ENCODE data around the gene ACSF3.
"Not testable (repeated sequence)": the region's sequence is repeated elsewhere in the genome, so short reads cannot be mapped to it uniquely, and the experiment has no call there.

The ACSF3 gene

DNA sequence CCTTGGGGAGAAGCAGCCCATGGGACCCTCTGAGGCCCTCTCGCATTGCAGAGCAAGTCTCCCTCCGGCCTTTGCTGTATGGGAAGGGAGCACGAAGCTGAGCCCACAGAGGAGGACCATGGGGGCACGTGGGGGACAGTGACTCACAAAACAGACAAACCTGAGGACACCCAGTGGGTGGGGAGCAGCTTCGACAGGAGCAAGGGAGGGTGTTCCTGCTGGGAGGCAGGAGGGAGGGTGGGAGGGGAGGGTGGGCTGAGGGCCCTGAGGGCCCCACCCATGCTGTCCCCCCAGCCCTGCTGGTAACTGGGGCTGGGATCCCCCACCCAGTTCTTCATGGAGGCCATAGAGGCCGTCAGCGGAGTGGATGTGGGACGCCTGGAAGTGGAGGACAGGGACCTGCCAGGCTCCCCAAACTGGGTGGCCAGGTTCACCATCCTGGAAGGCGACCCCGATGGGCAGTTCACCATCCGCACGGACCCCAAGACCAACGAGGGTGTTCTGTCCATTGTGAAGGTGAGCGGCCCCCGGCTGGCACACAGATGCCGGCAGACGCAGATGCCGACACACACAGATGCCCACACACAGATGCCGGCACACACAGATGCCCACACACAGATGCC is 94.2 kb downstream of the ACSF3 start:
- no peak overlapping the region for H3K4me3 ChIP-seq (ENCODE audit: low read length)
- H3K9me3 ChIP-seq (ENCODE audit: control insufficient read depth, low read length) = no peaks in the 10 kb centered on the region
- H3K4me1 ChIP-seq (ENCODE audit: control insufficient read depth, insufficient read depth, low read length) = peaks cover 3% of the 10 kb centered on the region
- H3K36me3 ChIP-seq (ENCODE audit: control insufficient read depth, insufficient read depth, low read length) = no peaks in the 10 kb centered on the region
- H3K9ac ChIP-seq (ENCODE audit: low read length) = no peak overlapping the region
- H3K27me3 ChIP-seq (ENCODE audit: control insufficient read depth, insufficient read depth, low read length) = peaks cover 7% of the 10 kb centered on the region

DNA sequence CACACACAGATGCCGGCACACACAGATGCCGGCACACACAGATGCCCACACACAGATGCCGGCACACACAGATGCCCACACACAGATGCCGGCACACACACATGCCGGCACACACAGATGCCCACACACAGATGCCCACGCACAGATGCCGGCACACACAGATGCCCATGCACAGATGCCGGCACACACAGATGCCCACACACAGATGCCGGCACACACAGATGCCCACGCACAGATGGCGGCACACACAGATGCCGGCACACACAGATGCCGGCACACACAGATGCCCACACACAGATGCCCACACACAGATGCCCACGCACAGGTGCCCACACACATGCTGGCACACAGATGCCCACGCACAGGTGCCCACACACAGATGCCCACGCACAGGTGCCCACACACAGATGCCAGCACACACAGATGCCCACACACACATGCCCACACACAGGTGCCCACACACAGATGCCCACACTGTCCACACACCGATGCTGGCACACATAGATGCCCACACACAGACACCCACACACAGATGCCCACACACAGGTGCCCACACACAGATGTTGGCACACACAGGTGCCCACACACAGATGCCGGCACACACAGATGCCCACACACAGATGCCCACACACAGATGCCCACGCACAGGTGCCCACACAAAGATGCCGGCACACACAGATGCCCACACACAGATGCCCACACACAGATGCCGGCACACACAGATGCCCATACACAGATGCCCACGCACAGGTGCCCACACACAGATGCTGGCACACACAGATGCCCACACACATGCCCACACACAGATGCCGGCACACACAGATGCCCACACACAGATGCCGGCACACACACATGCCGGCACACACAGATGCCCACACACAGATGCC is 95.1 kb downstream of the ACSF3 start:
- not testable (repeated sequence) for H3K36me3 ChIP-seq (ENCODE audit: control insufficient read depth, insufficient read depth, low read length); H3K27me3 ChIP-seq (ENCODE audit: control insufficient read depth, insufficient read depth, low read length); H3K4me3 ChIP-seq (ENCODE audit: low read length); H3K4me1 ChIP-seq (ENCODE audit: control insufficient read depth, insufficient read depth, low read length); H3K9me3 ChIP-seq (ENCODE audit: control insufficient read depth, low read length); H3K9ac ChIP-seq (ENCODE audit: low read length)

DNA sequence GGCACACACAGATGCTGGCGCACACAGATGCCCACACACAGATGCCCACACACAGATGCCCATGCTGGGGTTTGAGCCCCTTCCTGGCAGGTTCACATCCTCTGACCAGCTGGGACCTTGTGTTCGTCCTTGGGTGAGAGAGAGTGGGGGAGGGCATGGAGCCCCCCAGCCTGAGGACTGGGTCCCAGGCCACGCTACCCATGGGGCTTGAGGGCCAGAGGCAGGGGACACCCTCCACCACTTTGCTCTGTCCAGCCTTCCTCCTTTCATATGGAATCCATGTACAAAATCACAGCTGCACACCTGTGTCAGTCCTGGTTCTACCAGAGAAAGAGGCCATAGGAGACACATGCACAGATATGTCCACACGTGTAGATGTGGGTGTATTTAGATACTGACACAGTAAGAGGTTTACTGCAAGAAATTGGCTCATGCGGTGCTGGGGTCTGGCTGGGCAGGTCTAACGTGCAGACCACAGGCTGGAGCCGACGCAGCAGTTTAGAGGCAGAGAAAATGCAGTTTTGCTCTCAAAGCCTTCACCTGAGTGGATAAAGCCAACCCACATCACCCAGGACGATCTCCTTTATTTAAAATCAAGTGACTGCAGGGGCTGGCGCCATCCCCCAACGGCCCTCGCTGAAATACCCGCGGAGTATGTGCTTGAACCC is 95.8 kb downstream of the ACSF3 start:
- H3K36me3 ChIP-seq (ENCODE audit: control insufficient read depth, insufficient read depth, low read length) = no peaks in the 10 kb centered on the region
- peaks cover 13% of the 10 kb centered on the region for H3K27me3 ChIP-seq (ENCODE audit: control insufficient read depth, insufficient read depth, low read length)
- no peaks in the 10 kb centered on the region for H3K9me3 ChIP-seq (ENCODE audit: control insufficient read depth, low read length)
- peaks cover 3% of the 10 kb centered on the region for H3K4me1 ChIP-seq (ENCODE audit: control insufficient read depth, insufficient read depth, low read length)
- H3K9ac ChIP-seq (ENCODE audit: low read length) = no peak overlapping the region
- H3K4me3 ChIP-seq (ENCODE audit: low read length) = no peak overlapping the region

DNA sequence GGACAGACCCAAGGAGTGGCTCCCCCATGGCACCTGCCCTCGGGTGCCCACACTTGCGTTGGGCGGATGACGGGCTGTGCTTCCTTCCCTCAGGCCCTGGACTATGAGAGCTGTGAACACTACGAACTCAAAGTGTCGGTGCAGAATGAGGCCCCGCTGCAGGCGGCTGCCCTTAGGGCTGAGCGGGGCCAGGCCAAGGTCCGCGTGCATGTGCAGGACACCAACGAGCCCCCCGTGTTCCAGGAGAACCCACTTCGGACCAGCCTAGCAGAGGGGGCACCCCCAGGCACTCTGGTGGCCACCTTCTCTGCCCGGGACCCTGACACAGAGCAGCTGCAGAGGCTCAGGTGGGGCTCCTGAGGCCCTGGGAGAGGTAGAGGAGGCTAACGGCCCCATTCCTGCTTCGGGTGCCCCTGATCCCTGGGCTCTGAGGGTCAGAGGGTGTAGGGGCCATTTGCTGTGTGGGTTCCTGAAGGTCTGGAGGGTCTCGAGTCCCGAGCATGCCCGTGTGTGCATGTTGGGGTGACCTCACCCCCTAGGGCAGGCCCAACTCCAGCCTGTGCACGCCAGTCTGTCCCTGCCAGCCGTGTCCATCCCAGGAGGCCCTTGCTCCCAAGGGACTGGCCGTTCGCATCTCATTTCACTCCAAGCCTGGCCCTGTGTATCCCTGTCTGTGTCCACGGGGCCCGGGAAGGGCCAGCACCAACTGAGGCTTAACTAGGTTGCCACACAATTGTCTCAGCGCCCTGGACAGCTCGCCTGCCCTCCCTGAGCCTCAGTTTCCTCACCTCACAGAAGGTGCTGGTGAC is 96.7 kb downstream of the ACSF3 start:
- H3K36me3 ChIP-seq (ENCODE audit: control insufficient read depth, insufficient read depth, low read length) = no peaks in the 10 kb centered on the region
- H3K4me1 ChIP-seq (ENCODE audit: control insufficient read depth, insufficient read depth, low read length) = peaks cover 3% of the 10 kb centered on the region
- H3K27me3 ChIP-seq (ENCODE audit: control insufficient read depth, insufficient read depth, low read length) = peaks cover 13% of the 10 kb centered on the region
- H3K9ac ChIP-seq (ENCODE audit: low read length) = no peak overlapping the region
- no peaks in the 10 kb centered on the region for H3K9me3 ChIP-seq (ENCODE audit: control insufficient read depth, low read length)
- no peak overlapping the region for H3K4me3 ChIP-seq (ENCODE audit: low read length)

DNA sequence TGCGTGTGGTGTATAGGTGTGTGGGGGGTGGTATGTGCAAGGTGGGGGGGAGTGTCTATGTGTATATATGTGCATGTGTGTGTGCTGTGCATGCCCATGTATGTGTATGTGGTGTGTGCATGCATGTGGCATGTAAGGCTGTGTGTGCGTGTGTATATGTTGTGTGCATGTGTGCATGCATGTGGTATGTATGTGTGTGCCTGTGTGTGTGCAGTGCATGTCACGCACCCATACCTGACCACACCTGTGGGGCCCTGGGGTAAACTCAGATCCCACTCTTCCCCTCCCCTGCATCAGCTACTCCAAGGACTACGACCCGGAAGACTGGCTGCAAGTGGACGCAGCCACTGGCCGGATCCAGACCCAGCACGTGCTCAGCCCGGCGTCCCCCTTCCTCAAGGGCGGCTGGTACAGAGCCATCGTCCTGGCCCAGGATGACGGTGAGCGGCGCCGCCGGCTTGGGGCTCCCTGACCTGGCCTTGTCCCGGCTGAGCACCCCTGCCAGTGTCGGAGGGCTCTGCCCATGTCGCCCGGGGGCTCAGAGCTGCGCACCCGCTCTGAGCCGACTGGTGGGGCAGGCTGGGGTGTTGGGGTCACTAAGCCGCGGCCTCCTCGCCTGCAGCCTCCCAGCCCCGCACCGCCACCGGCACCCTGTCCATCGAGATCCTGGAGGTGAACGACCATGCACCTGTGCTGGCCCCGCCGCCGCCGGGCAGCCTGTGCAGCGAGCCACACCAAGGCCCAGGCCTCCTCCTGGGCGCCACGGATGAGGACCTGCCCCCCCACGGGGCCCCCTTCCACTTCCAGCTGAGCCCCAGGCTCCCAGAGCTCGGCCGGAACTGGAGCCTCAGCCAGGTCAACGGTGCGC is 97.6 kb downstream of the ACSF3 start:
- Histone ChIP-seq H3K9me3 (ENCODE audit: control insufficient read depth, low read length) (no peaks in the 10 kb centered on the region), H3K4me1 (ENCODE audit: control insufficient read depth, insufficient read depth, low read length) (peaks cover 3% of the 10 kb centered on the region), H3K4me3 (ENCODE audit: low read length) (no peak overlapping the region), H3K9ac (ENCODE audit: low read length) (no peak overlapping the region), H3K36me3 (ENCODE audit: control insufficient read depth, insufficient read depth, low read length) (no peaks in the 10 kb centered on the region), H3K27me3 (ENCODE audit: control insufficient read depth, insufficient read depth, low read length) (peaks cover 13% of the 10 kb centered on the region)

DNA sequence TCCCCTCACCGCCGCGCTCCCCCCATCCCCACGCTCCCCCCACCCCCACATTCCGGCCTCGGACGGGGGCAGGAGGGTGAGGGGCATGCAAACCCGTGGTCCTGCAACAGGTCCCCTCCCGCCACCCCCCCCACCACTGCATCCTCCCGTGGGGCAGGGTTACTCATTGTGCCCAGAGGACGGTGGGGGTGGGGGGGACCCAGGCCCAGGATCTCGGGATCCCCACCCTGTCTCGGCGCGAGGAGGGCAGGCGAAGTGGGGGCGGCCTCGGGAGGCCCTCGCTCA is 98.2 kb downstream of the ACSF3 start:
- peaks cover 13% of the 10 kb centered on the region for H3K27me3 ChIP-seq (ENCODE audit: control insufficient read depth, insufficient read depth, low read length)
- peaks cover 3% of the 10 kb centered on the region for H3K4me1 ChIP-seq (ENCODE audit: control insufficient read depth, insufficient read depth, low read length)
- no peak overlapping the region for H3K9ac ChIP-seq (ENCODE audit: low read length)
- no peaks in the 10 kb centered on the region for H3K36me3 ChIP-seq (ENCODE audit: control insufficient read depth, insufficient read depth, low read length)
- no peaks in the 10 kb centered on the region for H3K9me3 ChIP-seq (ENCODE audit: control insufficient read depth, low read length)
- no peak overlapping the region for H3K4me3 ChIP-seq (ENCODE audit: low read length)

DNA sequence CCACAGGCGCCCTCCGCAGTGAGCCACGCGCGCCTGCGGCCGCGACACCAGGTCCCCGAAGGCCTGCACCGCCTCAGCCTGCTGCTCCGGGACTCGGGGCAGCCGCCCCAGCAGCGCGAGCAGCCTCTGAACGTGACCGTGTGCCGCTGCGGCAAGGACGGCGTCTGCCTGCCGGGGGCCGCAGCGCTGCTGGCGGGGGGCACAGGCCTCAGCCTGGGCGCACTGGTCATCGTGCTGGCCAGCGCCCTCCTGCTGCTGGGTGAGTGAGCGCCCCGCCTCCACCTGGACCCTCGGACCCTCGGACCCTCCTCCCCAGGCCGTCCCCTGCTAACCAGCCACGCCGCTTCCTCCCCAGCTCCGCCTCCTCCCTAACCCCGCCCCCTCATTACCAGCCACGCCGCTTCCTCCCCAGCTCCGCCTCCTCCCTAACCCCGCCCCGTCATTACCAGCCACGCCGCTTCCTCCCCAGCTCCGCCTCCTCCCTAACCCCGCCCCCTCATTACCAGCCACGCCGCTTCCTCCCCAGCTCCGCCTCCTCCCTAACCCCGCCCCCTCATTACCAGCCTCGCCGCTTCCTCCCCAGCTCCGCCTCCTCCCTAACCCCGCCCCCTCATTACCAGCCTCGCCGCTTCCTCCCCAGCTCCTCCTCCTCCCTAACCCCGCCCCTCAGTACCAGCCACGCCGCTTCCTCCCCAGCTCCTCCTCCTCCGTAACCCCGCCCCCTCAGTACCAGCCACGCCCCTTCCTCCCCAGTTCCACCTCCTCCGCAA is 98.7 kb downstream of the ACSF3 start:
- not testable (repeated sequence) for H3K4me1 ChIP-seq (ENCODE audit: control insufficient read depth, insufficient read depth, low read length); H3K9ac ChIP-seq (ENCODE audit: low read length); H3K4me3 ChIP-seq (ENCODE audit: low read length); H3K9me3 ChIP-seq (ENCODE audit: control insufficient read depth, low read length); H3K36me3 ChIP-seq (ENCODE audit: control insufficient read depth, insufficient read depth, low read length)
- H3K27me3 ChIP-seq (ENCODE audit: control insufficient read depth, insufficient read depth, low read length) = peaks cover 15% of the 10 kb centered on the region

DNA sequence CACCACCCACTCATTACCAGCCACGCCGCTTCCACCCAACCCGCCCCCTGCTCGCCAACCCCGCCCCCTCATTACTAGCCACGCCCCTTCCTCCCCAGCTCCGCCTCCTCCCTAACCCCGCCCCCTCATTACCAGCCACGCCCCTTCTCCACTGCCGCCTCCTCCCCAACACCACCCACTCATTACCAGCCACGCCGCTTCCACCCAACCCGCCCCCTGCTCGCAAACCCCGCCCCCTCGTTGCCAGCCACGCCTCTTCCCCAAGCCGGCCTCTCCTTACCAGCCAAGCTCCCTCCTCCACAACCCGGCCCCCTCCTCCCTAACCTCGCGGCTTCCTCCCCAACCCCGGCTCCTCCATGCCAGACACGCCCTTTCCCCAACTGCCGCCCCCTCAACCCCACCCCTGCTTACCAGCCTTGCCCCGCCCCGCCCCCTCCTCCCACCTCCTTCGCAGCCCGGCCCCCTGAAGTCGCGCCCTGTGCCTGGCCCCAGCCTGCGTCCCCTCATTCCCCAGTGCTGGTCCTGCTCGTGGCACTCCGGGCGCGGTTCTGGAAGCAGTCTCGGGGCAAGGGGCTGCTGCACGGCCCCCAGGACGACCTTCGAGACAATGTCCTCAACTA is 99.4 kb downstream of the ACSF3 start:
- no peak overlapping the region for H3K4me3 ChIP-seq (ENCODE audit: low read length)
- no peak overlapping the region for H3K9ac ChIP-seq (ENCODE audit: low read length)
- peaks cover 21% of the 10 kb centered on the region for H3K27me3 ChIP-seq (ENCODE audit: control insufficient read depth, insufficient read depth, low read length)
- H3K9me3 ChIP-seq (ENCODE audit: control insufficient read depth, low read length) = no peaks in the 10 kb centered on the region
- H3K36me3 ChIP-seq (ENCODE audit: control insufficient read depth, insufficient read depth, low read length) = no peaks in the 10 kb centered on the region
- peaks cover 3% of the 10 kb centered on the region for H3K4me1 ChIP-seq (ENCODE audit: control insufficient read depth, insufficient read depth, low read length)

DNA sequence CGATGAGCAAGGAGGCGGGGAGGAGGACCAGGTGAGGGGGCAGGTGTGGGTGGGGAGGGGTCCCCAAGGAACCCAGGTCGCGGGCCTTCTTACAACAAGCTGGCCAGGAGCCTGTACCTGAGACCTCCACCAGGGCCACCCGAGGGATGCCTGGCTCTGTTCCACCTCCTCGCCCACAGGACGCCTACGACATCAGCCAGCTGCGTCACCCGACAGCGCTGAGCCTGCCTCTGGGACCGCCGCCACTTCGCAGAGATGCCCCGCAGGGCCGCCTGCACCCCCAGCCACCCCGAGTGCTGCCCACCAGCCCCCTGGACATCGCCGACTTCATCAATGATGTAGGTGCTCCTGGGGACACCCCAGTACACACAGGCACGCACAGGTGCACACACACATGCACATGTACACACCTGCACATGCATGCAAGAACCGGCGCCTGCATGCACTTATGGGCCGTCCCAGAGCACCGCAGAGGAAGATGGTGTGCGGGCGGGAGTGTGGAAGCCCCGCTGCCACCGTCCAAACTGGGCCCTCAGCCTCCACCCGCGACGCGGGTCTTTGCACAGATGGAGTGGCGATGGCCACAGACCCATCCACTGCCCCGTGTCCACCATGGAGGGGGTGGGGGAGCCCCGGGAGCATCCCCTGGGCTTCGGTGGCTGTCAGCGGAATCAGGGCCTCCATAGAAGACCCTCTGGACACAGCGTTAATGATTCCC is 100.1 kb downstream of the ACSF3 start:
- peaks cover 3% of the 10 kb centered on the region for H3K4me1 ChIP-seq (ENCODE audit: control insufficient read depth, insufficient read depth, low read length)

More for the DNA sequence above, 100.1 kb downstream of the ACSF3 start:
- Histone ChIP-seq H3K9ac (ENCODE audit: low read length) (no peak overlapping the region), H3K36me3 (ENCODE audit: control insufficient read depth, insufficient read depth, low read length) (no peaks in the 10 kb centered on the region), H3K4me3 (ENCODE audit: low read length) (no peak overlapping the region), H3K9me3 (ENCODE audit: control insufficient read depth, low read length) (no peaks in the 10 kb centered on the region), H3K27me3 (ENCODE audit: control insufficient read depth, insufficient read depth, low read length) (peaks cover 27% of the 10 kb centered on the region)

All from mucosa of stomach (tissue), 1 donor.